ENCODE results near the gene GRK2. TPM values are rescaled to one million over a fixed set of nuclear protein-coding genes. Genes with fewer than 3 reads are reported as not detected.
A peak's percentile ranks its signal among the peaks of the same experiment; 100 is the strongest.

GRK2 gene
- total RNA-seq, 1 donor from 2014 or later, result 100 TPM

DNA sequence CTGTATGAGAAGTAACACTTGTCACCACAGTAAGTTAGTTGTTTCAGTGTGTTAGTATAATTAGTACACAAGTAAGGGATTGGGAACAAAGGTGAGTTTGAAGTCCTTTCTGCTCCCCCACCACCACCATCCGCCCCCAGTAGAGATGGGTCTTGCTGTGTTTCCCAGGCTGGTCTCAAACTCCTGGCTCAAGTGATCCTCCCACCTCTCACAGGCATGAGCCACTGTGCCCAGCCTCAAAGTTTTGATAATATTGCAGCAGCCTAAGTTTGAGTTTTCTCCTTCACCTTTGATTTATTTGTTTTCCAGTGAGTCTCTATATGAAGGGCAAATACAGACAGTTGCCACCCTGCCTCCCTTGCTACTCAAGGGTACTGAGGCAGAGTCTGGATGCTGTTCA, 23.7 kb upstream of the GRK2 start:
- Histone ChIP-seq H3K4me1 (peaks cover 50% of the 10 kb centered on the region), H3K36me3 (peaks cover 0 to 42% of the 10 kb centered on the region in 2 donors), H3K9me3 (no peaks in the 10 kb centered on the region), H3K27me3 (no peaks in the 10 kb centered on the region), H3K27ac (no peak overlapping the region), H3K4me3 (no peak overlapping the region)
- intact Hi-C loops (cut with DNase I), result no loop called here
- DNase-seq (ENCODE audit: extremely low spot score in 2 of 2), result no peak
- TF ChIP-seq POLR2AphosphoS5 (IDR thresholded peaks at IDR 0.05; ENCODE audit: insufficient read depth in 1 of 2, low read depth in 1 of 2), result no peak
- no peak for TF ChIP-seq POLR2A (IDR thresholded peaks at IDR 0.05)
- TF ChIP-seq, protein P1, sequence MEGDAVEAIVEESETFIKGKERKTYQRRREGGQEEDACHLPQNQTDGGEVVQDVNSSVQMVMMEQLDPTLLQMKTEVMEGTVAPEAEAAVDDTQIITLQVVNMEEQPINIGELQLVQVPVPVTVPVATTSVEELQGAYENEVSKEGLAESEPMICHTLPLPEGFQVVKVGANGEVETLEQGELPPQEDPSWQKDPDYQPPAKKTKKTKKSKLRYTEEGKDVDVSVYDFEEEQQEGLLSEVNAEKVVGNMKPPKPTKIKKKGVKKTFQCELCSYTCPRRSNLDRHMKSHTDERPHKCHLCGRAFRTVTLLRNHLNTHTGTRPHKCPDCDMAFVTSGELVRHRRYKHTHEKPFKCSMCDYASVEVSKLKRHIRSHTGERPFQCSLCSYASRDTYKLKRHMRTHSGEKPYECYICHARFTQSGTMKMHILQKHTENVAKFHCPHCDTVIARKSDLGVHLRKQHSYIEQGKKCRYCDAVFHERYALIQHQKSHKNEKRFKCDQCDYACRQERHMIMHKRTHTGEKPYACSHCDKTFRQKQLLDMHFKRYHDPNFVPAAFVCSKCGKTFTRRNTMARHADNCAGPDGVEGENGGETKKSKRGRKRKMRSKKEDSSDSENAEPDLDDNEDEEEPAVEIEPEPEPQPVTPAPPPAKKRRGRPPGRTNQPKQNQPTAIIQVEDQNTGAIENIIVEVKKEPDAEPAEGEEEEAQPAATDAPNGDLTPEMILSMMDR (IDR thresholded peaks at IDR 0.05), result no peak

DNA sequence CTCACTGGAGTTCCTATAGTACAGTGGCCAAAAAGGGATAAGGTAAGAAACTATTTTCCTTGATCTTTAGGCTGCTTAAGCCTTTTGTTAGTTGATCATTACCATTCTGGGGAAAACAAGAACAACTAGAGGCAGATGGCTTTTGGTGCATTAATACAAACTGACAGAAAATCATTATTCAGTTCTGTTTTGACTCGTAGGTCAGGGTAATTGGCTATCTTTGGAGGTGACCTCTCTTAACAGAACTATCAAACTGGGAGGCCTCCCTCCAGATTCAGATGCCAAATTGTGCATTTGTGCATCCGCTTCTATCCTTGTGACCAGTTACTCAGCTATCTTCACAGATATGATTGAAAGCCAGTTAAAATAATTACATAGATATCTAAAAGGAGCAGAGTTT, 23.2 kb upstream of the GRK2 start:
- Histone ChIP-seq H3K4me1 (peaks cover 50% of the 10 kb centered on the region), H3K36me3 (peaks cover 0 to 47% of the 10 kb centered on the region in 2 donors), H3K9me3 (no peaks in the 10 kb centered on the region), H3K4me3 (no peak overlapping the region), H3K27ac (no peak overlapping the region), H3K27me3 (no peaks in the 10 kb centered on the region)
- DNase-seq (ENCODE audit: extremely low spot score in 2 of 2), result no peak
- intact Hi-C loops (cut with DNase I), result no loop called here
- TF ChIP-seq, protein P1 (IDR thresholded peaks at IDR 0.05), result no peak
- no peak for TF ChIP-seq POLR2AphosphoS5 (IDR thresholded peaks at IDR 0.05; ENCODE audit: insufficient read depth in 1 of 2, low read depth in 1 of 2)
- no peak for TF ChIP-seq POLR2A (IDR thresholded peaks at IDR 0.05)

DNA sequence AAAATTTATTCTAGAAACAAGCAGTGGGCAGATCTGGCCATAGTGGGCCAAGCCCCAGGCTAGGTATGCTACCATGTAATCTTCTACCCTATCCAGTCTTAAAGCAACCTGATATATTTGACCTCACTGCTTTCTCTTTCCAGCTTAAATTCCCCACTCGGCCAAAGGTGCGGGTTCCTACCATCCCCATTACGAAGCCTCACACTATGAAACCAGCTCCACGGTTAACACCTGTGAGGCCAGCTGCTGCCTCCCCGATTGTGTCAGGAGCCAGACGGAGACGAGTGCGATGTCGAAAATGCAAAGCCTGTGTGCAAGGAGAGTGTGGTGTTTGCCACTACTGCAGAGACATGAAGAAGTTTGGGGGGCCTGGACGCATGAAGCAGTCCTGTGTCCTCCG, 21.2 kb upstream of the GRK2 start:
- TF ChIP-seq POLR2AphosphoS5 (IDR thresholded peaks at IDR 0.05; ENCODE audit: insufficient read depth in 1 of 2, low read depth in 1 of 2), result no peak
- TF ChIP-seq, protein P1 (IDR thresholded peaks at IDR 0.05), result no peak
- TF ChIP-seq POLR2A (IDR thresholded peaks at IDR 0.05), result no peak
- Histone ChIP-seq H3K36me3 (peaks cover 0 to 67% of the 10 kb centered on the region in 2 donors), H3K9me3 (no peaks in the 10 kb centered on the region), H3K27me3 (no peaks in the 10 kb centered on the region), H3K27ac (no peak overlapping the region), H3K4me1 (peaks cover 43% of the 10 kb centered on the region), H3K4me3 (no peak overlapping the region)
- DNase-seq (ENCODE audit: extremely low spot score in 2 of 2), result no peak
- intact Hi-C loops (cut with DNase I), result no loop called here

DNA sequence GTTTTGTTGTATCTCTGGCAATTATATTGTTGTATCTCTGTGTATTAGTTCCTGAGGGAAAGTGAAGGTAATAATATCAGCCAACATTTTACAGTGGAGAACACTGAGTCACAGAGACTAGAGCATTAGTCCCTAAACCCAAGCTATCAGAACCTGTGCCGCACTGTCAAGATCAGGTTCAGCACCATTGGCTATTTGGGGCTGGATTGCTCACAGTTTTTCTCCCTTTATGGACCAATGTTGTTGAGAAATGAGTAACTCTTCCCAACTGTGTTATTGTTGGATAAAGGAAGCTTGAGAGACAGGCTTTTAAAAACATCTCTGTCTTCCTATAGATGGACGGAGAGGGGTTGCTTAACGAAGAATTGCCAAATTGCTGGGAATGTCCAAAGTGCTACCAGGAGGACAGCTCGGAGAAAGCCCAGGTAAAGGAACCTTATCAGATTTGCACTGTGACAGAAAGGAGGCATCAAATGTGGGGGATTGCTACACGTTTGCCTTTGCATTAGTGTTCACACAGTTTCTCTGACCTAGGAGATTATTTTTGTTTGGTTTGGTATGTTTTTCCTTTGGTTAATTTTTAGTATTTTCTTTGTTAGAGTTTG, 18.2 kb upstream of the GRK2 start:
- intact Hi-C loops (cut with DNase I), result no loop called here
- H3K27me3 ChIP-seq, result no peaks in the 10 kb centered on the region
- H3K36me3 ChIP-seq, result peaks cover 0 to 93% of the 10 kb centered on the region in 2 donors
- no peak overlapping the region for H3K4me3 ChIP-seq
- peaks cover 32% of the 10 kb centered on the region for H3K4me1 ChIP-seq
- no peak for DNase-seq (ENCODE audit: extremely low spot score in 2 of 2)
- H3K9me3 ChIP-seq, result no peaks in the 10 kb centered on the region
- TF ChIP-seq, protein P1 (IDR thresholded peaks at IDR 0.05), result no peak
- TF ChIP-seq POLR2AphosphoS5 (IDR thresholded peaks at IDR 0.05; ENCODE audit: insufficient read depth in 1 of 2, low read depth in 1 of 2) (no peak), POLR2A (IDR thresholded peaks at IDR 0.05) (no peak)
- H3K27ac ChIP-seq, result no peak overlapping the region

DNA sequence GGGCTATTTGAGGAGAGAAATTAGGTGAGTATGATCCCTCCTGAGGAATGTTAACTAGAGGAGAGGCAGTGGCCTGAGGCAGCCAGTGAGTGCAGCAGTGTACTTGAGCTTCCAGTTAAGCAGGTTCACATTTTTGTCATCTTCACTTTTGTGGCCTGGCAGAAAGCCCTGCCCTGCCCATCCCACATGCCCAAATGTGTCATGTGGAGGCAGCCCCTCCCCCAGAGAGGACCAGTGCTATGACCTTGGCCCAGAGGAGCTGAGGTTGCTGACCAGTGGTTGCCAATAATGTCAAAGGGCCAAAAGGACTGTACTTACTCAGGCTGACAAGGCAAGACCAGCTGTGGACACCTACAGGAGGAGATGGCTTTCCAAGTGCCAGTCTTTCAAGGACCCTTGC, 17.6 kb upstream of the GRK2 start:
- H3K36me3 ChIP-seq, result peaks cover 0 to 94% of the 10 kb centered on the region in 2 donors
- H3K27ac ChIP-seq, result peak overlapping the region; percentile 28
- DNase-seq (ENCODE audit: extremely low spot score in 2 of 2), result peak in 1 of 2 donors; percentile 96
- no peaks in the 10 kb centered on the region for H3K9me3 ChIP-seq
- peaks cover 32% of the 10 kb centered on the region for H3K4me1 ChIP-seq
- TF ChIP-seq, protein P1 (IDR thresholded peaks at IDR 0.05), result no peak
- TF ChIP-seq POLR2AphosphoS5 (IDR thresholded peaks at IDR 0.05; ENCODE audit: insufficient read depth in 1 of 2, low read depth in 1 of 2), result peak in 1 of 2 donors; percentile 61
- no peak for TF ChIP-seq POLR2A (IDR thresholded peaks at IDR 0.05)
- no peak overlapping the region for H3K4me3 ChIP-seq
- H3K27me3 ChIP-seq, result no peaks in the 10 kb centered on the region
- intact Hi-C loops (cut with DNase I), result no loop called here

Measured in vagina (tissue), 2 donors.